ENCODE results near the gene TADA1. TPM values are rescaled to one million over a fixed set of nuclear protein-coding genes. Genes with fewer than 3 reads are reported as not detected.

Gene TADA1
- total and polyA plus RNA-seq, 4 donors, result 9.1 to 21.3 (median 15.0) TPM

Other genes starting within 250 kb of the TADA1 start
- 10 to 100 TPM in 1 of 2 donors, 1 to 10 TPM in 1; 6.8 to 14.1 TPM for gene POGK, start 36.8 kb downstream of the TADA1 start, total RNA-seq
- gene POGK, start 36.8 kb downstream of the TADA1 start, polyA plus RNA-seq, result 1 to 10 TPM; 4.2 to 6.6 TPM
- 1 to 10 TPM in 1 of 2 donors, under 1 TPM in 1; 0.09 to 7.4 TPM for gene ILDR2, start 99.3 kb upstream of the TADA1 start, total RNA-seq
- under 1 TPM; 0.42 to 0.46 TPM for gene ILDR2, start 99.3 kb upstream of the TADA1 start, polyA plus RNA-seq
- under 1 TPM in 1 of 2 donors, not detected in 1; 0.14 TPM for gene MAEL, start 113.0 kb upstream of the TADA1 start, total RNA-seq
- under 1 TPM in 1 of 2 donors, not detected in 1; 0.23 TPM for gene MAEL, start 113.0 kb upstream of the TADA1 start, polyA plus RNA-seq
- under 1 TPM; 0.08 to 0.19 TPM for gene GPA33, start 214.1 kb upstream of the TADA1 start, total RNA-seq
- under 1 TPM in 1 of 2 donors, not detected in 1; 0.03 TPM for gene GPA33, start 214.1 kb upstream of the TADA1 start, polyA plus RNA-seq
- under 1 TPM in 1 of 2 donors, not detected in 1; 0.28 TPM for gene STYXL2, start 217.8 kb upstream of the TADA1 start, total RNA-seq
- not detected for gene STYXL2, start 217.8 kb upstream of the TADA1 start, polyA plus RNA-seq